Measurements from ENCODE around the gene CYP46A1.

- TF ChIP-seq CTCF (IDR thresholded peaks at IDR 0.05) (no peak), POLR2A (IDR thresholded peaks at IDR 0.05) (no peak)
Measured at GRCh38 chr14:99757331-99758070, 73.4 kb downstream of the CYP46A1 start.
